HepG2 (cell line): ENCODE measurements around the gene TMEM45A. TPM values are rescaled to one million over a fixed set of nuclear protein-coding genes. Genes with fewer than 3 reads are reported as not detected.

Source experiments
- ATAC-seq: fragments of 200-7000 bp; cut with Tn5 transposase; 3 replicates; pipeline ENCODE4 v1.9.1; 2020; ENCODE audit warnings: mild to moderate bottlenecking, moderate library complexity
- BruUV-seq: library from RNA; stranded (reverse); fragments of 400-500 nt; replicated peaks from 2 replicates; lab custom pipeline; 2021; lab: Mats Ljungman, UMichigan
- CTCF ChIA-PET: fragments of 300-600 bp; formaldehyde crosslinking; extraction: SDS; loops from one replicate; lab custom pipeline; 2021; ENCODE audit warnings: low total read pairs, inconsistent platforms, low intra/inter-chr PET ratio; lab: Yijun Ruan, JAX
- POLR2A ChIA-PET: fragments of 350-600 bp; sonication (Branson Sonifier 250); formaldehyde crosslinking; loops from one replicate; lab custom pipeline; 2020; ENCODE audit warnings: antibody characterized with exemption, inconsistent platforms; lab: Yijun Ruan, JAX
- DNase-seq: peaks from one replicate; pipeline ENCODE4 v3.0.0-alpha.2; 2015; ENCODE audit warnings: low spot score
- FAIRE-seq: peaks from 3 replicates; lab custom pipeline; 2011; peaks lifted over from hg19 to GRCh38; lab: Jason Lieb, UNC
- H2AFZ ChIP-seq: one replicate; pipeline ENCODE4 v1.6.1; 2011; ENCODE audit warnings: low read length, inconsistent platforms
- H3K27ac ChIP-seq: fragments of 300-600 bp; 3 replicates; pipeline ENCODE4 v1.8.0; 2011; ENCODE audit warnings: mixed run types, mild to moderate bottlenecking, mixed read lengths, low read length, inconsistent platforms; ENCODE audit not compliant: insufficient read depth; ENCODE audit errors: extremely low read length
- H3K27me3 ChIP-seq, 2 experiments: fragments of 200-600 bp in 1 of 2; 2 replicates in 1 of 2; 3 replicates in 1 of 2; pipeline versions ENCODE4 v1.6.0 to v1.8.0; 2011; ENCODE audit warnings: low read length in 2 of 2, mild to moderate bottlenecking in 2 of 2, moderate library complexity in 2 of 2, inconsistent platforms in 1 of 2; ENCODE audit not compliant: insufficient read depth in 2 of 2, control insufficient read depth in 1 of 2
- H3K36me3 ChIP-seq, 2 experiments: fragments of 200-600 bp in 1 of 2; replicated peaks in 1 of 2; 2 replicates in 1 of 2; 3 replicates in 1 of 2; pipeline versions ENCODE4 v1.5.1 to v1.8.0; 2011; ENCODE audit warnings: low read length in 2 of 2, inconsistent platforms in 1 of 2; ENCODE audit not compliant: insufficient read depth in 2 of 2, control insufficient read depth in 1 of 2
- H3K4me1 ChIP-seq: 2 replicates; pipeline ENCODE4 v1.5.1; 2012; ENCODE audit warnings: low read length, inconsistent platforms; ENCODE audit not compliant: insufficient read depth
- H3K4me2 ChIP-seq: 2 replicates; pipeline ENCODE4 v1.6.0; 2011; ENCODE audit warnings: low read depth, low read length, inconsistent platforms
- H3K4me3 ChIP-seq, 3 experiments: fragments of 200-600 bp in 1 of 3; sonication (generic), shearing (Covaris generic) in 1 of 3; replicated peaks in 1 of 3; 2 replicates each; pipeline ENCODE4 v1.5.1; 2011 to 2016; ENCODE audit warnings: low read length in 3 of 3, inconsistent platforms in 2 of 3, low read depth in 2 of 3, mild to moderate bottlenecking in 2 of 3, control low read depth in 1 of 3, mixed read lengths in 1 of 3; ENCODE audit not compliant: insufficient read depth in 1 of 3
- H3K79me2 ChIP-seq: one replicate; pipeline ENCODE4 v1.6.1; 2011; ENCODE audit warnings: low read length, inconsistent platforms; ENCODE audit not compliant: insufficient read depth
- H3K9ac ChIP-seq: 2 replicates; pipeline ENCODE4 v1.6.0; 2011; ENCODE audit warnings: mild to moderate bottlenecking, low read depth, low read length, inconsistent platforms; ENCODE audit not compliant: insufficient read depth
- H3K9me3 ChIP-seq: 2 replicates; pipeline ENCODE4 v1.5.1; 2012; ENCODE audit warnings: mild to moderate bottlenecking, low read length
- H4K20me1 ChIP-seq: 2 replicates; pipeline ENCODE4 v1.6.0; 2011; ENCODE audit warnings: inconsistent platforms, mild to moderate bottlenecking, low read length, moderate library complexity; ENCODE audit not compliant: insufficient read depth
- RORA ChIP-seq: sonication (generic); formaldehyde crosslinking; IDR thresholded peaks from 2 replicates; pipeline ENCODE4 v1.5.0; 2020; ENCODE audit warnings: mild to moderate bottlenecking, missing genetic modification reagents, moderate library complexity
- SP140L ChIP-seq: sonication (generic); formaldehyde crosslinking; IDR thresholded peaks from 2 replicates; pipeline ENCODE4 v1.4.0; 2020; ENCODE audit warnings: missing genetic modification reagents, borderline replicate concordance
- SP2 ChIP-seq: sonication (generic); formaldehyde crosslinking; IDR thresholded peaks from 2 replicates; pipeline ENCODE4 v1.5.1; 2020; ENCODE audit warnings: mild to moderate bottlenecking, missing genetic modification reagents
- XBP1 ChIP-seq: sonication (generic); formaldehyde crosslinking; IDR thresholded peaks from 2 replicates; pipeline ENCODE4 v1.5.0; 2020; ENCODE audit warnings: missing genetic modification reagents
- ZNF20 ChIP-seq: sonication (generic); formaldehyde crosslinking; IDR thresholded peaks from 2 replicates; pipeline ENCODE4 v1.4.0; 2020; ENCODE audit warnings: mild to moderate bottlenecking, moderate library complexity, missing genetic modification reagents
- ZNF280D ChIP-seq: sonication (generic); formaldehyde crosslinking; IDR thresholded peaks from 2 replicates; pipeline ENCODE4 v1.5.1; 2020; ENCODE audit warnings: mild to moderate bottlenecking, missing genetic modification reagents
- ZNF331 ChIP-seq: sonication (generic); formaldehyde crosslinking; IDR thresholded peaks from 2 replicates; pipeline ENCODE4 v1.4.0; 2020; ENCODE audit warnings: missing genetic modification reagents
- WGBS: methylation state at CpG from one replicate; pipeline ENCODE4 v1.1.6; 2017; ENCODE audit warnings: low lambda C conversion rate; 5-methylcytosine and 5-hydroxymethylcytosine counted together
- in situ Hi-C: cut with HindIII; loops from 2 replicates; pipeline ENCODE4 v1.10.0; 2017; ENCODE audit warnings: low pct_unique_long_range_greater_than_20kb; ENCODE audit not compliant: extremely low pct_ligation_motif_present
- intact Hi-C: fragments of 100-400 bp; cut with micrococcal nuclease; formaldehyde crosslinking; loops from one replicate; pipeline ENCODE4 v1.10.0; 2022; ENCODE audit not compliant: unreplicated experiment
- polyA plus RNA-seq, 8 experiments: library from polyadenylated mRNA; depleted of rRNA in 3 of 8; stranded (reverse) in 7 of 8; unstranded in 1 of 8; fragments of >200 nt; fragmentation: Illumina TruSeq in 4 of 8; extraction: Trizol in 4 of 8; gene quantifications; 2 replicates each; pipeline versions ENCODE4 v1.2.1 to v1.2.3, GENCODE V29; 2011 to 2016; ENCODE audit warnings: low read depth in 4 of 8, missing spikeins in 1 of 8, mixed read lengths in 1 of 8; ENCODE audit not compliant: insufficient read depth in 1 of 8
- total RNA-seq, 5 experiments: library from RNA; depleted of rRNA; stranded (reverse); fragments of >200 nt; fragmentation: Illumina TruSeq; extraction: Trizol; gene quantifications; 2 replicates each; pipeline ENCODE4 v1.2.3, GENCODE V29; 2016; ENCODE audit warnings: low read depth in 1 of 5
- TF ChIP-seq, protein P1 (sequence below): sonication (generic); formaldehyde crosslinking; IDR thresholded peaks from 2 replicates; pipeline ENCODE4 v1.8.1; 2023; ENCODE audit warnings: mild to moderate bottlenecking, moderate library complexity, missing genetic modification reagents

The TMEM45A gene
- total and polyA plus RNA-seq, 2 of the 13 experiments (the other 11 are each of a cell fraction or from before 2014, with no cell fraction given): 14.8 to 38.5 TPM

- CTCF ChIA-PET: no interaction called here
- no peak for FAIRE-seq
Observed at GRCh38 chr3:100584101-100584660, 91.8 kb downstream of the TMEM45A start.

More at GRCh38 chr3:100584101-100584660, 91.8 kb downstream of the TMEM45A start:
- intact Hi-C loops: no loop called here
- no peak overlapping the region for H3K4me2 ChIP-seq
- H3K4me1 ChIP-seq: no peaks in the 10 kb centered on the region
- H3K27ac ChIP-seq: no peak overlapping the region
- no peaks in the 10 kb centered on the region for H3K79me2 ChIP-seq
- H4K20me1 ChIP-seq: no peaks in the 10 kb centered on the region
- H3K27me3 ChIP-seq: no peaks in the 10 kb centered on the region
- TF ChIP-seq RORA (no peak), ZNF20 (CRISPR knock-in tag) (no peak), ZNF331 (CRISPR knock-in tag) (no peak), XBP1 (CRISPR knock-in tag) (no peak), SP2 (CRISPR knock-in tag) (no peak), ZNF280D (CRISPR knock-in tag) (no peak), SP140L (no peak)
- TF ChIP-seq, protein P1, sequence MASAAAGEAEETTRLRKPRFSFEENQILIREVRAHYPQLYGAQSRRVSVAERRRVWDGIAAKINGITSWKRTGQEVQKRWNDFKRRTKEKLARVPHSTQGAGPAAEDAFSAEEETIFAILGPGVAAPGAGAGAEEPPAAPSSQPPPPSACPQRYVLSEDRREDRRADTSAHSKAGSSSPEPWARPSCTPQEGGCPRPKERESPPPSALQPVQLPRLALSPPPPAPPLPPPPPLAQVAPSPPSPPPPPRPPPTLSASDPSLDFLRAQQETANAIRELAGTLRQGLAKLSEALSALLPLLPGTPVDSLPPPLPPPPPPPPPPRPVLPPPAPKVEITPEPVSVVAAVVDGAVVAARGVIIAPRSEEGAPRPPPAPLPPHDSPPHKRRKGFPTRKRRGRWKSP (CRISPR knock-in tag): no peak
- TF ChIP-seq, all 625 proteins: peak for 0
- in situ Hi-C loops: loop anchor here (25.0 kb wide), 1 partner anchor 747 kb away; no protein-coding TSS in a partner anchor
- Histone ChIP-seq H3K36me3 (no peaks in the 10 kb centered on the region), H3K9ac (no peak overlapping the region), H3K4me3 (no peak overlapping the region), H2AFZ (no peak overlapping the region), H3K9me3 (no peaks in the 10 kb centered on the region; the same call in 1 of the 2 replicates)
- POLR2A ChIA-PET: no interaction called here
- BruUV-seq: no TSS peak
- DNase-seq (no peak), ATAC-seq (no peak)
- 15% methylated on average over 3 of the region's 3 CpGs for WGBS
